Right ventricle myocardium inferior (tissue), 1 donor: Measurements from ENCODE around the gene SLC25A5. TPM values are rescaled to one million over a fixed set of nuclear protein-coding genes. Genes with fewer than 3 reads are reported as not detected.
A peak's percentile ranks its signal among the peaks of the same experiment; 100 is the strongest.
"Not testable (repeated sequence)": the region's sequence is repeated elsewhere in the genome, so short reads cannot be mapped to it uniquely, and the experiment has no call there.

Experiments
- ATAC-seq: fragments of 200-7000 bp; cut with Tn5 transposase; one replicate; pipeline ENCODE4 v1.9.1; 2020; ENCODE audit warnings: mild to moderate bottlenecking, moderate library complexity
- DNase-seq: peaks from one replicate; pipeline ENCODE4 v3.0.0; 2021; ENCODE audit errors: missing footprints
- intact Hi-C: fragments of 100-400 bp; cut with DNase I; formaldehyde crosslinking; loops from one replicate; pipeline ENCODE4 v1.11.0; 2022
- long read RNA-seq: library from polyadenylated mRNA; unstranded; transcript quantifications from one replicate; pipeline ENCODE4 v2.0.0, GENCODE V29; 2021
- total RNA-seq: library from RNA; stranded (reverse); fragmentation: NEBNext Ultra II Directional; extraction: Animal tissue kit (Norgen Biotek cat#: 25700); gene quantifications from one replicate; pipeline ENCODE4 v1.2.1, GENCODE V29; 2021
- donor health status: DM: no; HTN: yes; CAD: no; lungs with severe emphysema.

Gene SLC25A5
- total RNA-seq: 168 TPM
- long read RNA-seq, transcript SLC25A5-201 (4 exons, 1,274 nt): major isoform, 86 of 91 reads
- long read RNA-seq, partial matches to known transcripts: 3 of 91 reads
- long read RNA-seq, other reads (novel, unspliced or antisense): 0 of 91 reads

DNA sequence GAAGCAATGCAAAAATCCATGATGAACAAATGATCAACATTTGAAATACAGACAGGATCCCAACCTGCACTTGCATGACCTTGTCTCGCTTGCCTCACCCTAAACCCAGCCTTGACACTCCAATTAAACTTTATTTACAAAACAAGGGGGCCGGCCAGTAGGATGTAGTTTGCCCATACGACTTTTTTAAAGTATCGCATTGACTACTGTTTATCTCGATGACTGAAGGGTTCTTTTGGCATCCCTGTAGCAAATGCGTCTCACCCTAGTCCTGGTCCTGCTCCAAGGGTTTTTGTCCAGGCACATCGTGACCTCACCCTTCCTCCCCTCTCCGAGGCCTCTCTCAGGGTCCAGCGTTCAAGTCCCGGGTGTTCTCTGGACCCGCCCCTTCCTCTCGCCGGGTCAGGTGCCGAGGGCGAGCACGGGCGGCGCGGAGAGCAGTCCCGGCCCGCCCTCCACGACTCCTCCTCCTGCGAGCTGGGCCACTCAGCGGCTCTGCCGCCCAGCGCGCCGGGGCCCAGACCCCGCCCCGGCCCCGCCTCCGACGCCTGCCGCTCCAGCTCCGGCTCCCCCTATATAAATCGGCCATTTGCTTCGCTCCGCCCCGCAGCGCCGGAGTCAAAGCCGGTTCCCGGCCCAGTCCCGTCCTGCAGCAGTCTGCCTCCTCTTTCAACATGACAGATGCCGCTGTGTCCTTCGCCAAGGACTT, at the start of gene SLC25A5:
Gene SLC25A5 (plus strand): TSS at position 603 of the 709 bp plus-strand sequence. CDS start 72 bp downstream, at position 675.
- DNase-seq (peak; percentile 92), ATAC-seq (peak; percentile 97)
- intact Hi-C loops: loop anchor here (5.0 kb wide), 3 partner anchors 41 to 231 kb away; partner anchors contain the start of gene PGRMC1

DNA sequence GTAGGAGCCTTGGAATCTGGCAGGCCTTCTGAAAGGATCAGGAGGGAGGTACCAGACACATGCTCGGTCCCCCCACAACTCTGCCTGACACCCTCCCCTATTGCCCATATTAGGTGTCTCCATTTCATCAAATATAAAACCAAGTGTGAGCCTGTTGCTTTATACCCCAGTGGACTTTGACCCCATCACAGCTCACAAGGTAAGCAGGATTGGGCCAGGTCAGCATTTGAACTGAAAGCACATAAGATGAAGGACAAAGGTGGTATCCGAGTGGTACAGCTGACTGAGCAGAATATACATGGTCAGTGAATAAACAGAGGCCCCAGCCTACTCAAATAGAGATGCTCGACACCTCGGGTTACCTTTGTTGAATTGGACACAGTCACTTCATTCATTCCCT, 49.1 kb upstream of the SLC25A5 start:
- intact Hi-C loops: no loop called here
- DNase-seq: no peak
- ATAC-seq: no peak

DNA sequence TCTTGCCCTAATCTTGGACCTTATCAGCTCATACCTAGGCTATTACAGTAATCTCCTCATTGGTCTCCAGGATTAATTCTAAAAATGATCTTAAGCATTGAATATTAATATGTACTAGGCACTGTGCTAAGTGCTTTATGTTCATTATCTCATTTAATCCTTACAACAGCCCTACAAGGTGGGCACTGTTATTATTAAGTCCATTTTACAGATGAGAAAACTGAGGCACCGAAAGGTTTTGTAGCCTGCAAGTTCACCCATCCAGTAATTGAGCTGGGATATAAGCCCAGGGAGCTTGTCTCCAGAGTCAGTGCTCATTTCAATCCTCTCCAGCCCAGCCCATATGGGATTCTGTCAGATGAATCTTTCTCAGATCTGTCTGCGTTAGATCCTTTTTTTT, 48.3 kb upstream of the SLC25A5 start:
- intact Hi-C loops: no loop called here
- DNase-seq (no peak), ATAC-seq (no peak)

- intact Hi-C loops: no loop called here
- ATAC-seq (no peak), DNase-seq (no peak)
These were observed 47.1 kb upstream of the SLC25A5 start for GRCh38 chrX:119421016-119421705.

GRCh38 chrX:119423631-119424030, 44.6 kb upstream of the SLC25A5 start:
- DNase-seq: no peak
- no peak for ATAC-seq
- intact Hi-C loops: no loop called here

DNA sequence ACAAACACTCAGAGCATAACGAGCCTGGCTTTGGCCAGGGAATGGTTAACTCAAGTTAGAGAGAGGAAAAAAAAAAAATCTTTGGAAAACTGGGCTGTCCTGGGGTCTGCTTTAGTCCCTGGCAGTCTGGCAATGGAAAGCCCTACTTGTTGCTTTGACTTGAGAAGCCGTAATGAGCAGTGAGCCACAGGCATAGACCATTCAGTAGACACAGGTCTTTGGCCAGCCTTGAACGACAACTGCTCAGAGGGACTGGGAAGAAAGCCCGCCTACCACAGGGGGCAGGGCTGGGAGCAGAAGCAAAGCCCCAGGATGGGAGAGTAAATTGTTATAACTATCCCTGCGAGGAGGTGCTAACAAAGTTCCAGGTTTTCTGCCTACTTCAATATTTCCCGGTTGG, 43.2 kb upstream of the SLC25A5 start:
- intact Hi-C loops: loop anchor here (5.0 kb wide), 1 partner anchor 42 kb away; the partner anchor contains the start of gene SLC25A5
- no peak for ATAC-seq
- no peak for DNase-seq

- ATAC-seq: peak; percentile 88
- intact Hi-C loops: loop anchor here (5.0 kb wide), 1 partner anchor 40 kb away; the partner anchor contains the start of gene SLC25A5
These were observed 41.0 kb upstream of the SLC25A5 start for GRCh38 chrX:119427024-119427794.

GRCh38 chrX:119427795-119428185, 40.5 kb upstream of the SLC25A5 start:
- DNase-seq: no peak
- intact Hi-C loops: loop anchor here (5.0 kb wide), 1 partner anchor 40 kb away; the partner anchor contains the start of gene SLC25A5
- ATAC-seq: no peak

More at GRCh38 chrX:119427024-119427794, 41.0 kb upstream of the SLC25A5 start:
- no peak for DNase-seq

- DNase-seq (no peak), ATAC-seq (no peak)
- intact Hi-C loops: loop anchor here (5.0 kb wide), 1 partner anchor 38 kb away; the partner anchor contains the start of gene SLC25A5
These were observed 38.8 kb upstream of the SLC25A5 start for GRCh38 chrX:119429471-119429870.

GRCh38 chrX:119441295-119441694, 26.9 kb upstream of the SLC25A5 start:
- intact Hi-C loops, DNase-seq, ATAC-seq: not testable (repeated sequence)

- DNase-seq: no peak
- intact Hi-C loops: no loop called here
- ATAC-seq: no peak
These were observed 26.0 kb upstream of the SLC25A5 start for GRCh38 chrX:119442286-119442685.

GRCh38 chrX:119453202-119453601, 15.0 kb upstream of the SLC25A5 start:
- ATAC-seq (no peak), DNase-seq (no peak)
- intact Hi-C loops: no loop called here

- ATAC-seq: no peak
- intact Hi-C loops: no loop called here
- no peak for DNase-seq
These were observed 13.0 kb upstream of the SLC25A5 start for GRCh38 chrX:119455264-119455663.

GRCh38 chrX:119459181-119459580, 9.1 kb upstream of the SLC25A5 start:
- intact Hi-C loops: no loop called here
- ATAC-seq (no peak), DNase-seq (no peak)

DNA sequence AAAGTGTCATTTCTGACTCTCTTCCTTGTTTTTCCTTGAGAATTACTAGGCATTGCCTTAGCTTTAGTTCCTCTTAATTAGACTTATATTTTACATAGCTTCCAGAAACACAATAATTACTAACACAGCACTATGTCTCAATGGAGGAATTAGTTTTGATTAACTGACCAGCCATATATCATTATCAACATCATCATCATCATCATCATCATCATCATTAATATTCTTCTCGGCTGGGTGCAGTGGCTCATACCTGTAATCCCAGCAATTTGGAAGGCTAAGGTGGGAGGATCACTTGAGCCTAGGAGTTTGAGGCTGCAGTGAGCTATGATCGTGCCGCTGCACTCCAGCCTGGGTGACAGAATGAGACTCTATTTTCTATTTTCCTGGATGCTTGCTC, 2.7 kb upstream of the SLC25A5 start:
- no peak for ATAC-seq
- no peak for DNase-seq
- intact Hi-C loops: loop anchor here (5.0 kb wide), 3 partner anchors 38 to 228 kb away; partner anchors contain the start of gene PGRMC1

- intact Hi-C loops: loop anchor here (5.0 kb wide), 3 partner anchors 40 to 230 kb away; partner anchors contain the start of gene PGRMC1
- ATAC-seq: no peak
These were observed 1.3 kb upstream of the SLC25A5 start for GRCh38 chrX:119466970-119467369.

GRCh38 chrX:119467433-119467832, 811 bp upstream of the SLC25A5 start:
- DNase-seq (no peak), ATAC-seq (no peak)
- intact Hi-C loops: loop anchor here (5.0 kb wide), 3 partner anchors 40 to 230 kb away; partner anchors contain the start of gene PGRMC1

More at GRCh38 chrX:119466970-119467369, 1.3 kb upstream of the SLC25A5 start:
- DNase-seq: no peak

DNA sequence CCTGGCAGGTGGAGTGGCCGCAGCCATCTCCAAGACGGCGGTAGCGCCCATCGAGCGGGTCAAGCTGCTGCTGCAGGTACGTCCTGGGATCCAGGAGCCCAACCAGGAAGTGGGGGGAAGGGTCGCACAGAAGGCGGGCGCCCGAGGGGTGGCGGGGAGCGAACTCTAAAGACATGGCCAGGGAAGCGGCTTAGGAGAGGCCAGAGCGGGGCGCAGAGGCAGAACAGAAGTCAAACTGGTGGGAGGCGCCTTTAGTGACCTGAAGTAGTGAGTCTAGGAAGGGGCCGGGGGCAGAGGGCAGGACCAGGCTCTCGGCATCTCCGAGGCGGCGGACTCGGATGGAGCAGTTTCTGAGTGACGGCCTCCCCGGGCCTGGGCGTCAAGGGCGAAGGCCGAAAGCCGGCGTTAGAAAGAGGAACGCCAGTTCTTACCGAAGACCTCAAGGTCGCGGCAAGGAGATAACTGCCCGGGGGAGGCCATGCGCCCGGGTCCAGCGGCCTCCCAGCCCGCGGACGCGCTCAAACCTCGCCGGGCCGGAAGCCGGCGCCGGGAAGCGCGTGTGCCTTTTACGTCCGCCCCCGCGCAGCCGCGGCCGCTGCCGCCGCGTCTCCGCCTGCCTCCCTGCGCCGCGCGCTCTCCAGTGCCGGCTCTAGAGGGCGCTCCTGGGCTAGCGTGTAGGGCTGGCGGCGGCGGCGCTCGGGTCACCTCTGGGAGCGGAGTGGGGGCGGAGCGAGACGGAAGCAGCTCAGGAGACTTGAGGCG, 488 bp downstream of the SLC25A5 start:
- DNase-seq: peak; percentile 95
- intact Hi-C loops: loop anchor here (5.0 kb wide), 3 partner anchors 41 to 231 kb away; partner anchors contain the start of gene PGRMC1
- peak; percentile 92 for ATAC-seq
